Keratinocyte (primary cell): ENCODE data around the gene NEUROG1.

Experiments
- EZH2 ChIP-seq: IDR thresholded peaks from one replicate; pipeline ENCODE4 v1.6.1; 2012; ENCODE audit warnings: inconsistent platforms, mild to moderate bottlenecking, low read length, moderate library complexity
- TF ChIP-seq, protein P1 (sequence below), 3 experiments: IDR thresholded peaks in 1 of 3; conservative IDR thresholded peaks in 1 of 3; optimal IDR thresholded peaks in 1 of 3; 2 replicates in 2 of 3; 3 replicates in 1 of 3; pipeline versions ENCODE3 to v1.5.1; 2011; ENCODE audit warnings: low read length in 3 of 3, mild to moderate bottlenecking in 3 of 3, moderate library complexity in 2 of 3, control low read depth in 1 of 3, inconsistent platforms in 1 of 3; ENCODE audit not compliant: insufficient read depth in 2 of 3; ENCODE audit errors: extremely low read depth in 1 of 3

DNA sequence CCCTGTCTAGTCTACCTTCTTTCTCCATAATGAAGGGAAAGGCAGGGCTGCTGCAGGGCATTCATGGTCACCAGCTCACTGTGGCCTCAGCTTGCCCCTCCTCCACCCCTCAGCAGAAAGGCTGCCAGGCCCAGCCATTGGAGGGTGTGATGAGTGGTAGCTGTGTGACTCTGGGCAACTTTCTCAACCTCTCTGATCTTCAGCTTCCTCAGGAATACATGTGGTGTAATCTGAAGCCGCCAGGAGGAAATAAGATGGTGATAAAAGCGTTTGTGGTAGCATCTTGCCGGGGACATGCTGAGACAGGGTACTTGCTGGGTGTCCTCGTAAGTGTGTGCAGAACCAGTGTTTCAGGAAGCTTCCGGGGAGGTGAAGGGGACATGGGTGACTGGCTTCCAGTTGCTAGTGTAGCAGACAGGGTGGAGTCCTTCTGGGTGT lies 33.2 kb upstream of the NEUROG1 start:
- TF ChIP-seq, protein P1, sequence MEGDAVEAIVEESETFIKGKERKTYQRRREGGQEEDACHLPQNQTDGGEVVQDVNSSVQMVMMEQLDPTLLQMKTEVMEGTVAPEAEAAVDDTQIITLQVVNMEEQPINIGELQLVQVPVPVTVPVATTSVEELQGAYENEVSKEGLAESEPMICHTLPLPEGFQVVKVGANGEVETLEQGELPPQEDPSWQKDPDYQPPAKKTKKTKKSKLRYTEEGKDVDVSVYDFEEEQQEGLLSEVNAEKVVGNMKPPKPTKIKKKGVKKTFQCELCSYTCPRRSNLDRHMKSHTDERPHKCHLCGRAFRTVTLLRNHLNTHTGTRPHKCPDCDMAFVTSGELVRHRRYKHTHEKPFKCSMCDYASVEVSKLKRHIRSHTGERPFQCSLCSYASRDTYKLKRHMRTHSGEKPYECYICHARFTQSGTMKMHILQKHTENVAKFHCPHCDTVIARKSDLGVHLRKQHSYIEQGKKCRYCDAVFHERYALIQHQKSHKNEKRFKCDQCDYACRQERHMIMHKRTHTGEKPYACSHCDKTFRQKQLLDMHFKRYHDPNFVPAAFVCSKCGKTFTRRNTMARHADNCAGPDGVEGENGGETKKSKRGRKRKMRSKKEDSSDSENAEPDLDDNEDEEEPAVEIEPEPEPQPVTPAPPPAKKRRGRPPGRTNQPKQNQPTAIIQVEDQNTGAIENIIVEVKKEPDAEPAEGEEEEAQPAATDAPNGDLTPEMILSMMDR (optimal IDR thresholded peaks at IDR 0.05 in 1 of 3, IDR thresholded peaks at IDR 0.05 in 1 of 3, conservative IDR thresholded peaks at IDR 0.05 in 1 of 3; ENCODE audit: extremely low read depth in 1 of 3, insufficient read depth in 2 of 3, low read length in 3 of 3), result no peak
- no peak for TF ChIP-seq EZH2
